HepG2 (cell line): ENCODE results near the gene TEKT5. TPM values are rescaled to one million over a fixed set of nuclear protein-coding genes. Genes with fewer than 3 reads are reported as not detected.

Experiments
- CBFB ChIP-seq: sonication (generic); formaldehyde crosslinking; IDR thresholded peaks from 2 replicates; pipeline ENCODE4 v1.4.0; 2020; ENCODE audit warnings: missing genetic modification reagents
- KLF6 ChIP-seq: IDR thresholded peaks from 2 replicates; pipeline ENCODE4 v1.8.0; 2016; ENCODE audit warnings: missing biosample characterization, missing genetic modification reagents
- NFE2 ChIP-seq: sonication (generic); formaldehyde crosslinking; IDR thresholded peaks from 2 replicates; pipeline ENCODE4 v1.4.0; 2020; ENCODE audit warnings: missing genetic modification reagents
- SNAPC2 ChIP-seq: sonication (generic); formaldehyde crosslinking; IDR thresholded peaks from 2 replicates; pipeline ENCODE4 v1.8.1; 2022; ENCODE audit warnings: mild to moderate bottlenecking, missing genetic modification reagents
- THAP11 ChIP-seq: IDR thresholded peaks from 2 replicates; pipeline ENCODE4 v1.6.1; 2016; ENCODE audit warnings: missing biosample characterization, missing genetic modification reagents
- ZFP36L1 ChIP-seq: sonication (generic); formaldehyde crosslinking; IDR thresholded peaks from 2 replicates; pipeline ENCODE4 v1.8.0; 2022; ENCODE audit warnings: mild to moderate bottlenecking, missing genetic modification reagents, moderate library complexity
- ZNF24 ChIP-seq: fragments of 450-650 bp; IDR thresholded peaks from 2 replicates; pipeline ENCODE4 v1.6.1; 2017; ENCODE audit warnings: antibody characterized with exemption, mild to moderate bottlenecking
- ZNF451 ChIP-seq: sonication (generic); formaldehyde crosslinking; IDR thresholded peaks from 2 replicates; pipeline ENCODE4 v1.5.0; 2020; ENCODE audit warnings: mild to moderate bottlenecking, missing genetic modification reagents
- ZNF510 ChIP-seq: sonication (generic); formaldehyde crosslinking; IDR thresholded peaks from 2 replicates; pipeline ENCODE4 v1.4.0; 2020; ENCODE audit warnings: low read depth, mild to moderate bottlenecking, missing genetic modification reagents
- ZNF703 ChIP-seq: sonication (generic); formaldehyde crosslinking; IDR thresholded peaks from 2 replicates; pipeline ENCODE4 v1.5.1; 2020; ENCODE audit warnings: missing genetic modification reagents, mild to moderate bottlenecking, moderate library complexity, borderline replicate concordance
- ZNF841 ChIP-seq: sonication (generic); formaldehyde crosslinking; IDR thresholded peaks from 2 replicates; pipeline ENCODE4 v1.8.1; 2023; ENCODE audit warnings: missing genetic modification reagents, borderline replicate concordance
- polyA plus RNA-seq, 8 experiments: library from polyadenylated mRNA; depleted of rRNA in 3 of 8; stranded (reverse) in 7 of 8; unstranded in 1 of 8; fragments of >200 nt; fragmentation: Illumina TruSeq in 4 of 8; extraction: Trizol in 4 of 8; gene quantifications; 2 replicates each; pipeline versions ENCODE4 v1.2.1 to v1.2.3, GENCODE V29; 2011 to 2016; ENCODE audit warnings: low read depth in 4 of 8, missing spikeins in 1 of 8, mixed read lengths in 1 of 8; ENCODE audit not compliant: insufficient read depth in 1 of 8
- total RNA-seq, 5 experiments: library from RNA; depleted of rRNA; stranded (reverse); fragments of >200 nt; fragmentation: Illumina TruSeq; extraction: Trizol; gene quantifications; 2 replicates each; pipeline ENCODE4 v1.2.3, GENCODE V29; 2016; ENCODE audit warnings: low read depth in 1 of 5
- TF ChIP-seq, protein P1 (sequence below): sonication (generic); formaldehyde crosslinking; IDR thresholded peaks from 2 replicates; pipeline ENCODE4 v1.5.0; 2020; ENCODE audit warnings: mild to moderate bottlenecking, missing genetic modification reagents
- TF ChIP-seq, protein P2 (sequence below): sonication (generic); formaldehyde crosslinking; IDR thresholded peaks from 2 replicates; pipeline ENCODE4 v1.4.0; 2020; ENCODE audit warnings: missing genetic modification reagents
- TF ChIP-seq, protein P3 (sequence below): sonication (generic); formaldehyde crosslinking; IDR thresholded peaks from 2 replicates; pipeline ENCODE4 v1.5.0; 2020; ENCODE audit warnings: mild to moderate bottlenecking, missing genetic modification reagents, borderline replicate concordance
- TF ChIP-seq, protein P4 (sequence below): IDR thresholded peaks from 2 replicates; pipeline ENCODE4 v1.6.1; 2016; ENCODE audit warnings: control low read depth
- TF ChIP-seq, protein P5 (sequence below): sonication (generic); formaldehyde crosslinking; IDR thresholded peaks from 2 replicates; pipeline ENCODE4 v1.4.0; 2020; ENCODE audit warnings: mild to moderate bottlenecking, missing genetic modification reagents

Gene TEKT5
- total and polyA plus RNA-seq, 2 of the 13 experiments (the other 11 are each of a cell fraction or from before 2014, with no cell fraction given), result 0.16 TPM; not detected in 1

DNA sequence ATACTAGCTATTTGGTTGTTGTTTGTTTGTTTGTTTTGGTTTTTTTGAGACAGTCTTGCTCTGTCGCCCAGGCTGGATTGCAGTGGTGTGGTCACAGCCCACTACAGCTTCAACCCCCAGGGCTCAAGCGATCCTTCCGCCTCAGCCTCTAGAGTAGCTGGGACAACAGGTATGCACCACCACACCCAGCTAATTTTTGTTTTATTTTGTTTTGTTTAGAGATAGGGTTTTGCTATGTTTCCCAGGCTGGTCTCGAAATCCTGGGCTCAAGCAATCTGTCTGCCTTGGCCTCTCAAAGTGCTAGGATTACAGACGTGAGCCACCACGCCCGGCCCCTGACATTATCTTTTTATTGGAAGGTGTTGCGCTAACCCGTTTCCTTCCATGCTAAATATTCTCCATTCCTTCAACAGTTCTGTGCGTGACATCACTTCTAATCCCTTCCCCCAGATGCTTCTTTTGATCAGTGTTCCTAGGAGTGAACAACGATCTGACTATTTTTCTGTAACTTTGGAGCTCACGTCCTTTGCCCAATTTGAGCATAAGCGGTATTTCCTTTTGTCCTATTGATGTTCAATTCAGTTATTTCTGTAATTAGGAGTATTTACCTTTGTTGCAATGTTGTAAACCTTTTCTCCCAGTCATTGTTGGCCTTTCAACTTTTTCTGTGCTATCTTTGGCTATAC, 84.1 kb downstream of the TEKT5 start (continued):
- TF ChIP-seq ZNF451 (CRISPR knock-in tag) (no peak), ZNF703 (CRISPR knock-in tag) (no peak), ZFP36L1 (CRISPR knock-in tag) (peak; percentile 23; the same call in 1 of the 2 replicates), SNAPC2 (CRISPR knock-in tag) (peak; percentile 85; the same call in 1 of the 2 replicates), KLF6 (CRISPR knock-in tag) (0 out of 2 replicates have a peak, but pooled peaks have one; percentile 11), CBFB (no peak), NFE2 (CRISPR knock-in tag) (0 out of 2 replicates have a peak, but pooled peaks have one; percentile 40), ZNF24 (no peak; the same call in 1 of the 2 replicates), ZNF510 (no peak), THAP11 (CRISPR knock-in tag) (peak; percentile 50; the same call in 1 of the 2 replicates), ZNF841 (CRISPR knock-in tag) (no peak)
- TF ChIP-seq, protein P1, sequence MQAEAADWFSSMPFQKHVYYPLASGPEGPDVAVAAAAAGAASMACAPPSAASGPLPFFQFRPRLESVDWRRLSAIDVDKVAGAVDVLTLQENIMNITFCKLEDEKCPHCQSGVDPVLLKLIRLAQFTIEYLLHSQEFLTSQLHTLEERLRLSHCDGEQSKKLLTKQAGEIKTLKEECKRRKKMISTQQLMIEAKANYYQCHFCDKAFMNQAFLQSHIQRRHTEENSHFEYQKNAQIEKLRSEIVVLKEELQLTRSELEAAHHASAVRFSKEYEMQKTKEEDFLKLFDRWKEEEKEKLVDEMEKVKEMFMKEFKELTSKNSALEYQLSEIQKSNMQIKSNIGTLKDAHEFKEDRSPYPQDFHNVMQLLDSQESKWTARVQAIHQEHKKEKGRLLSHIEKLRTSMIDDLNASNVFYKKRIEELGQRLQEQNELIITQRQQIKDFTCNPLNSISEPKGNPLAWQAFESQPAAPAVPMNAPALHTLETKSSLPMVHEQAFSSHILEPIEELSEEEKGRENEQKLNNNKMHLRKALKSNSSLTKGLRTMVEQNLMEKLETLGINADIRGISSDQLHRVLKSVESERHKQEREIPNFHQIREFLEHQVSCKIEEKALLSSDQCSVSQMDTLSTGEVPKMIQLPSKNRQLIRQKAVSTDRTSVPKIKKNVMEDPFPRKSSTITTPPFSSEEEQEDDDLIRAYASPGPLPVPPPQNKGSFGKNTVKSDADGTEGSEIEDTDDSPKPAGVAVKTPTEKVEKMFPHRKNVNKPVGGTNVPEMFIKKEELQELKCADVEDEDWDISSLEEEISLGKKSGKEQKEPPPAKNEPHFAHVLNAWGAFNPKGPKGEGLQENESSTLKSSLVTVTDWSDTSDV (CRISPR knock-in tag), result no peak
- TF ChIP-seq, protein P2, sequence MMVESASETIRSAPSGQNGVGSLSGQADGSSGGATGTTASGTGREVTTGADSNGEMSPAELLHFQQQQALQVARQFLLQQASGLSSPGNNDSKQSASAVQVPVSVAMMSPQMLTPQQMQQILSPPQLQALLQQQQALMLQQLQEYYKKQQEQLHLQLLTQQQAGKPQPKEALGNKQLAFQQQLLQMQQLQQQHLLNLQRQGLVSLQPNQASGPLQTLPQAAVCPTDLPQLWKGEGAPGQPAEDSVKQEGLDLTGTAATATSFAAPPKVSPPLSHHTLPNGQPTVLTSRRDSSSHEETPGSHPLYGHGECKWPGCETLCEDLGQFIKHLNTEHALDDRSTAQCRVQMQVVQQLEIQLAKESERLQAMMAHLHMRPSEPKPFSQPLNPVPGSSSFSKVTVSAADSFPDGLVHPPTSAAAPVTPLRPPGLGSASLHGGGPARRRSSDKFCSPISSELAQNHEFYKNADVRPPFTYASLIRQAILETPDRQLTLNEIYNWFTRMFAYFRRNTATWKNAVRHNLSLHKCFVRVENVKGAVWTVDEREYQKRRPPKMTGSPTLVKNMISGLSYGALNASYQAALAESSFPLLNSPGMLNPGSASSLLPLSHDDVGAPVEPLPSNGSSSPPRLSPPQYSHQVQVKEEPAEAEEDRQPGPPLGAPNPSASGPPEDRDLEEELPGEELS (CRISPR knock-in tag), result peak; percentile 99
- TF ChIP-seq, protein P3, sequence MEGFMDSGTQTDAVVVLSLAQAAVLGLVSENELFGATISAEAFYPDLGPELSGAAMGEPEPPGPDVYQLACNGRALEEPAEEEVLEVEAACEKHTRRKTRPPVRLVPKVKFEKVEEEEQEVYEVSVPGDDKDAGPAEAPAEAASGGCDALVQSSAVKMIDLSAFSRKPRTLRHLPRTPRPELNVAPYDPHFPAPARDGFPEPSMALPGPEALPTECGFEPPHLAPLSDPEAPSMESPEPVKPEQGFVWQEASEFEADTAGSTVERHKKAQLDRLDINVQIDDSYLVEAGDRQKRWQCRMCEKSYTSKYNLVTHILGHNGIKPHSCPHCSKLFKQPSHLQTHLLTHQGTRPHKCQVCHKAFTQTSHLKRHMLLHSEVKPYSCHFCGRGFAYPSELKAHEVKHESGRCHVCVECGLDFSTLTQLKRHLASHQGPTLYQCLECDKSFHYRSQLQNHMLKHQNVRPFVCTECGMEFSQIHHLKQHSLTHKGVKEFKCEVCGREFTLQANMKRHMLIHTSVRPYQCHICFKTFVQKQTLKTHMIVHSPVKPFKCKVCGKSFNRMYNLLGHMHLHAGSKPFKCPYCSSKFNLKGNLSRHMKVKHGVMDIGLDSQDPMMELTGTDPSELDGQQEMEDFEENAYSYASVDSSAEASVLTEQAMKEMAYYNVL, result peak; percentile 87; the same call in 1 of the 2 replicates
- TF ChIP-seq, protein P4, sequence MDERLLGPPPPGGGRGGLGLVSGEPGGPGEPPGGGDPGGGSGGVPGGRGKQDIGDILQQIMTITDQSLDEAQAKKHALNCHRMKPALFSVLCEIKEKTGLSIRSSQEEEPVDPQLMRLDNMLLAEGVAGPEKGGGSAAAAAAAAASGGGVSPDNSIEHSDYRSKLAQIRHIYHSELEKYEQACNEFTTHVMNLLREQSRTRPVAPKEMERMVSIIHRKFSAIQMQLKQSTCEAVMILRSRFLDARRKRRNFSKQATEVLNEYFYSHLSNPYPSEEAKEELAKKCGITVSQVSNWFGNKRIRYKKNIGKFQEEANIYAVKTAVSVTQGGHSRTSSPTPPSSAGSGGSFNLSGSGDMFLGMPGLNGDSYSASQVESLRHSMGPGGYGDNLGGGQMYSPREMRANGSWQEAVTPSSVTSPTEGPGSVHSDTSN (CRISPR knock-in tag), result no peak
- TF ChIP-seq, protein P5, sequence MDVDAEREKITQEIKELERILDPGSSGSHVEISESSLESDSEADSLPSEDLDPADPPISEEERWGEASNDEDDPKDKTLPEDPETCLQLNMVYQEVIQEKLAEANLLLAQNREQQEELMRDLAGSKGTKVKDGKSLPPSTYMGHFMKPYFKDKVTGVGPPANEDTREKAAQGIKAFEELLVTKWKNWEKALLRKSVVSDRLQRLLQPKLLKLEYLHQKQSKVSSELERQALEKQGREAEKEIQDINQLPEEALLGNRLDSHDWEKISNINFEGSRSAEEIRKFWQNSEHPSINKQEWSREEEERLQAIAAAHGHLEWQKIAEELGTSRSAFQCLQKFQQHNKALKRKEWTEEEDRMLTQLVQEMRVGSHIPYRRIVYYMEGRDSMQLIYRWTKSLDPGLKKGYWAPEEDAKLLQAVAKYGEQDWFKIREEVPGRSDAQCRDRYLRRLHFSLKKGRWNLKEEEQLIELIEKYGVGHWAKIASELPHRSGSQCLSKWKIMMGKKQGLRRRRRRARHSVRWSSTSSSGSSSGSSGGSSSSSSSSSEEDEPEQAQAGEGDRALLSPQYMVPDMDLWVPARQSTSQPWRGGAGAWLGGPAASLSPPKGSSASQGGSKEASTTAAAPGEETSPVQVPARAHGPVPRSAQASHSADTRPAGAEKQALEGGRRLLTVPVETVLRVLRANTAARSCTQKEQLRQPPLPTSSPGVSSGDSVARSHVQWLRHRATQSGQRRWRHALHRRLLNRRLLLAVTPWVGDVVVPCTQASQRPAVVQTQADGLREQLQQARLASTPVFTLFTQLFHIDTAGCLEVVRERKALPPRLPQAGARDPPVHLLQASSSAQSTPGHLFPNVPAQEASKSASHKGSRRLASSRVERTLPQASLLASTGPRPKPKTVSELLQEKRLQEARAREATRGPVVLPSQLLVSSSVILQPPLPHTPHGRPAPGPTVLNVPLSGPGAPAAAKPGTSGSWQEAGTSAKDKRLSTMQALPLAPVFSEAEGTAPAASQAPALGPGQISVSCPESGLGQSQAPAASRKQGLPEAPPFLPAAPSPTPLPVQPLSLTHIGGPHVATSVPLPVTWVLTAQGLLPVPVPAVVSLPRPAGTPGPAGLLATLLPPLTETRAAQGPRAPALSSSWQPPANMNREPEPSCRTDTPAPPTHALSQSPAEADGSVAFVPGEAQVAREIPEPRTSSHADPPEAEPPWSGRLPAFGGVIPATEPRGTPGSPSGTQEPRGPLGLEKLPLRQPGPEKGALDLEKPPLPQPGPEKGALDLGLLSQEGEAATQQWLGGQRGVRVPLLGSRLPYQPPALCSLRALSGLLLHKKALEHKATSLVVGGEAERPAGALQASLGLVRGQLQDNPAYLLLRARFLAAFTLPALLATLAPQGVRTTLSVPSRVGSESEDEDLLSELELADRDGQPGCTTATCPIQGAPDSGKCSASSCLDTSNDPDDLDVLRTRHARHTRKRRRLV, result no peak
